Measurements from ENCODE around the gene LTBP1. TPM values are rescaled to one million over a fixed set of nuclear protein-coding genes. Genes with fewer than 3 reads are reported as not detected.
"Not testable (repeated sequence)": the region's sequence is repeated elsewhere in the genome, so short reads cannot be mapped to it uniquely, and the experiment has no call there.

LTBP1 gene
- polyA plus RNA-seq, 3 donors from 2014 or later, result 0.58 to 2.0 TPM; not detected in 1

- Mint-ChIP-seq H3K9me3 (no peaks in the 10 kb centered on the region), H3K27ac (no peak overlapping the region), H3K36me3 (no peaks in the 10 kb centered on the region), H3K4me1 (no peaks in the 10 kb centered on the region), H3K4me3 (no peak overlapping the region), H3K27me3 (ENCODE audit: low read depth in 3 of 3) (no peaks in the 10 kb centered on the region)
- peak in 2 of 3 donors; percentile 1 to 31 for DNase-seq
Measured at GRCh38 chr2:33372940-33373553, 426.3 kb downstream of the LTBP1 start.

DNA sequence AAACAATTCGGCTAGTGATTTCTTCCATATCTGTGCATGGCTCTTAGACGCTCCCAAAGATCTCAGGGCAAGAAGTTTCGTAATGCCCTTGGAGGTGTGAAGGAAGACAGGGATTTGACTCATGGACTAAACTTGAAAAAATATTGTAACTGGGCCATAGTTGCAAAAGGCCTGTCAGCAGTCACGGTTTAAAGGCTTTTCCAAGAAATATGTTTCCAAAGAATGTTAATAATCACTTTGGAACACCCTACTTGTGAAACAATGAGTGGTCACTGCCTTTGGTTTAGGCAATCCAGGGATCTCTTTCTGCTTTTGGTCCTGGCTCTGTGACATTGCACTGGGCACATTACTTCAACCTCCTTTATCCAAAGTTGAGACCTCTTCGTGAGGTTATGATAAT lies 427.2 kb downstream of the LTBP1 start:
- no peak overlapping the region for H3K27ac Mint-ChIP-seq
- no peak for DNase-seq
- H3K36me3 Mint-ChIP-seq, result no peaks in the 10 kb centered on the region
- no peaks in the 10 kb centered on the region for H3K27me3 Mint-ChIP-seq (ENCODE audit: low read depth in 3 of 3)
- H3K4me3 Mint-ChIP-seq, result no peak overlapping the region
- no peaks in the 10 kb centered on the region for H3K9me3 Mint-ChIP-seq
- no peaks in the 10 kb centered on the region for H3K4me1 Mint-ChIP-seq

DNA sequence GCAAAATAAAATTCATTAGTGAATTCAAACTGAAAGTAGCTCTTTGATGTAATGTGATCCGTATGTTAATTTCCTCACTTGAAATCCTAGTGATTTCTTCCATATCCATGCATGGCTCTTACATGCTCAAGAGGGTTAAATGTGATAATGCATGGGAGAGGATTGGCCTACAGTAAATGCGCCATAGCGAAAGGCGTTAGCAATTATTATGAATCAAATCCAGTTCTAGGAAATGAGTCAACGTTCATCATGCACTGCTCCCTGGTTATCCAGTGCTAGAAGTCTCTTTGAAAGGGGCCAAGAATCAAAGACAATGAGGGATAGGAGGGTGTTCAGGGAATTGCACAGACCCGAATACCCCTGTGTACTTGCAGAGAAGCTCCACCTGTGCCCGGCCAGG lies 428.3 kb downstream of the LTBP1 start:
- DNase-seq, result no peak
- no peak overlapping the region for H3K4me3 Mint-ChIP-seq
- no peaks in the 10 kb centered on the region for H3K4me1 Mint-ChIP-seq
- peaks cover 0 to 2% (median 0%) of the 10 kb centered on the region in 3 donors for H3K27me3 Mint-ChIP-seq (ENCODE audit: low read depth in 3 of 3)
- no peak overlapping the region for H3K27ac Mint-ChIP-seq
- no peaks in the 10 kb centered on the region for H3K9me3 Mint-ChIP-seq
- H3K36me3 Mint-ChIP-seq, result no peaks in the 10 kb centered on the region

DNA sequence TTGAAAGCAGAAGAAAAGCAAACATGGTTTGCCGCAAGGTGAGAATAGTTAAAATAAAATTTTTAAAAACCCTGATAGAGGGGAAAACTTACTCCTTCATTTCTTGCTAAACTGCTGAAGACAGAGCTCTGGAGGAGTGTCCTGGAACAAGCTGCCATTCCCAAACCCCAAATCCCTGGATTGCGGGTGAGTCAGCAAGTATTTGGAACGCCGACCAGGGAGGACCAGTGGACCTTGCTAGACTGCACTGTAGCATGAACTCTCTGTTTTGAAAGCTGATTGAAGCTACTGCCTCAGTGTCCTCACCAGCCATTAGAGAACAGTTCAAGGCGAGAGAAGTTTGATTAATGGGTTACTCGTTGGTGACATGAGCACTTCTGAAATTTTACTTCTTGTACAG lies 430.3 kb downstream of the LTBP1 start:
- Mint-ChIP-seq H3K4me1 (no peaks in the 10 kb centered on the region), H3K9me3 (no peaks in the 10 kb centered on the region), H3K27ac (peak overlapping the region in 1 of 6 donors; percentile 26), H3K27me3 (ENCODE audit: low read depth in 3 of 3) (peaks cover 0 to 2% (median 2%) of the 10 kb centered on the region in 3 donors), H3K36me3 (no peaks in the 10 kb centered on the region), H3K4me3 (no peak overlapping the region)
- no peak for DNase-seq

GRCh38 chr2:33378556-33379210 lies 431.9 kb downstream of the LTBP1 start:
- DNase-seq, result no peak
- no peaks in the 10 kb centered on the region for H3K4me1 Mint-ChIP-seq
- no peak overlapping the region for H3K4me3 Mint-ChIP-seq
- no peaks in the 10 kb centered on the region for H3K36me3 Mint-ChIP-seq
- H3K27ac Mint-ChIP-seq, result no peak overlapping the region
- H3K9me3 Mint-ChIP-seq, result no peaks in the 10 kb centered on the region
- H3K27me3 Mint-ChIP-seq (ENCODE audit: low read depth in 3 of 3), result peaks cover 0 to 3% (median 2%) of the 10 kb centered on the region in 3 donors

DNA sequence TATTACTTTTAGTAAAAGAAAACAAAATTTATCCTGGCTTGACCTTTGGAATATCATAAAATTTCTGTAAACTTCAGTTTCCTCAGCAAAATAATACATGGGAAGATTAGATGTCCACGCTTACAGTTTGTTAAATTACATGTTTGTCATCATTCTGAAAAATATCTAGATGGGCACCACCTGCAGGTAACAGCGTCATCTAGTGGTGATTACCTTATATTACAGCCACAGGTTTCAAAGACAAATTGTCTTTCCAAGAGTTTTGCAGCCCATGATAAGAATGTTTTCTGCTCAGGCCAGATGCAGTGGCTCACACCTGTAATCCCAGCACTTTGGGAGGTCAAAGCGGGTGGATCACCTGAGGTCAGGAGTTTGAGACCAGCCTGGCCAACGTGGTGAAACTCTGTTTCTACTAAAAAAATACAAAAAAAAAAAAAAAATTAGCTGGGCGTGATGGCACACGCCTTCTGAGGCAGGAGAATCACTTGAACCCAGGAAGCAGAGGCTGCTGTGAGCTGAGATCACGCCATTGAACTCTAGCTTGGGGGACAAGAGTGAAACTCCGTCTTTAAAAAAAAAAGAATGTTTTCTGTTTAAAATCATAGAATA lies 433.4 kb downstream of the LTBP1 start:
- no peak for DNase-seq
- Mint-ChIP-seq H3K36me3 (no peaks in the 10 kb centered on the region), H3K27me3 (ENCODE audit: low read depth in 3 of 3) (peaks cover 0 to 3% (median 2%) of the 10 kb centered on the region in 3 donors), H3K4me1 (no peaks in the 10 kb centered on the region), H3K9me3 (no peaks in the 10 kb centered on the region), H3K27ac (no peak overlapping the region), H3K4me3 (no peak overlapping the region)

DNA sequence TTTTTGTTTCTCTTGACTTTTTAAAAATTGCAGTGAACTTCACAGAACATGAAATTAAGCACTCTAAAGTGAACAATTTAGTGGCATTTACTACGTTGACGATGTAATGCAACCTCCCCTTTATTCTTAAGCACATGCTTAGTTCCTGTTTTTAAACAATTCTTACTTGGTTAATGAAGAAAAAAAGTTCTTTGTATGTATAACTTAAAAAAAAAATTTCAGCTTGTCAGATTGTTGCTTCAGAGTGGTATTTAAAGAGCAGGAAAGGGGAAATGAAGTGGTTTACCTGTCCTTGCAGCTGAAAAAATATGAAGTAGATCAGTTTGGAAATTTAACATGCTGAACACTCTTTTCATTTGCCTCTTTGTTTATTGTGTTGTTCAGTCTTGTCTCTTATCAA lies 434.0 kb downstream of the LTBP1 start:
- Mint-ChIP-seq H3K27me3 (ENCODE audit: low read depth in 3 of 3) (peaks cover 0 to 3% (median 2%) of the 10 kb centered on the region in 3 donors), H3K4me1 (no peaks in the 10 kb centered on the region), H3K36me3 (no peaks in the 10 kb centered on the region), H3K9me3 (no peaks in the 10 kb centered on the region), H3K4me3 (no peak overlapping the region), H3K27ac (no peak overlapping the region)
- no peak for DNase-seq

DNA sequence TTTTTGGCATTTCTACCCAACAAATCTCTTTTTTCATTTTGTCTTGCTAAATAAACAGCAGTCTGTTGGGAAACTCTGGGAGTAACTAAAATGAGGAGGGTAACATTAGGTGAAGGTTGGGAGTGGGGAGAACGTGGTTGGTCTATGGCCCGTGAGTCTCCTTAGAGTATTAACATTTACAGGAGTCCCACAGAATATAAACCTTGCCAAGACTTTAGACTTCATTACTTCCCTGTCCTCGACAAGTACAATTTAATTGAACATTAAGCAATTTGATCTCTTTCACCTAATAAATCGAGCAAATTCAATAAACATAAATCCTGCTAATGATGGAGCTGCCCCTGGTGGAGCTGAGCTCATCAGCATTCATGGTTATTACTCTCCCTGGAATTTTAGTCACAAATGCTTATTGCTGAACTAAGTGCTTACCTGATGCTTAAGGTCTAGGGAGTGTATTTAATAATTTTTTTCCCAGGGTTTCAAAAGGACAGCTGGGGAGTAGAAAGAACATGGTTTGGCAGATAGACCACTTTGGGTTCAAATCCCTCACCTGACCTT lies 434.6 kb downstream of the LTBP1 start:
- Mint-ChIP-seq H3K27me3 (ENCODE audit: low read depth in 3 of 3) (peaks cover 0 to 6% (median 2%) of the 10 kb centered on the region in 3 donors), H3K27ac (no peak overlapping the region), H3K4me3 (no peak overlapping the region), H3K36me3 (no peaks in the 10 kb centered on the region), H3K4me1 (no peaks in the 10 kb centered on the region), H3K9me3 (no peaks in the 10 kb centered on the region)
- DNase-seq, result no peak

DNA sequence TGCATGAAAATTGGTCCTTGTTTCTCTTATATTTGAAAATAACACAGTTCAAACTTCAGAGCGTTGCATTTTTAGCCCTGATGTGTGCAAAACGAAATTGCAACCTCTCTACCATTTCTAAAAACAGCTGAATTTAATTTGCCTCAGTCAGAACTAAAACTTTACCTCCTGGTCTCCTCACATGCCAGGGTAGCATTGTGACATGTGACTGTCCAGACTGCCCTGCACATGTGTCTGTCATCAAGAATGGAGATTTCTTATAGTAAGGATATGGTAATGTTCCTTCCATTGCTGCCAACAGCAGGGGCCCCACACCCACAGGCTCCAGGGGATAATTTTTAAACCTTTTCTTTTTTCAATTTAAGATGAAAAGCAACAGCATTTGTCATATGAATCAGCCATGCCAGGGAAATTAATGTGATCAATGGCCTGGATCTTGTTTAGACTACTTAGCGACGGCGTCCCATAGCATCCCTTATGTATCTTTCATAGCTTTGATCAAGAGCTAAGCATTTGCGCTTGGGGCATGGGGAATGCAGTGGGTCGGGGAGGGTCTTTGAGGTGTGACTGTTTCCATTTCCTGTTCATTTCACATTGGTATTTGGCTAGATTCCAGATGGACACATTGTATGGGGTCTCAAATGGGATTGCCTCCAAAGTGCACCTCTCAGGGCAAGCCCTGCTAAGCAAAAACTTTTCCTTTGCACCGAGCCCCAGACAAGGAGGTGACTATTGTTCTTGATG lies 437.3 kb downstream of the LTBP1 start:
- no peak for DNase-seq
- H3K4me1 Mint-ChIP-seq, result no peaks in the 10 kb centered on the region
- H3K27ac Mint-ChIP-seq, result no peak overlapping the region
- no peak overlapping the region for H3K4me3 Mint-ChIP-seq
- no peaks in the 10 kb centered on the region for H3K9me3 Mint-ChIP-seq
- no peaks in the 10 kb centered on the region for H3K36me3 Mint-ChIP-seq
- H3K27me3 Mint-ChIP-seq (ENCODE audit: low read depth in 3 of 3), result peaks cover 0 to 6% (median 4%) of the 10 kb centered on the region in 3 donors

DNA sequence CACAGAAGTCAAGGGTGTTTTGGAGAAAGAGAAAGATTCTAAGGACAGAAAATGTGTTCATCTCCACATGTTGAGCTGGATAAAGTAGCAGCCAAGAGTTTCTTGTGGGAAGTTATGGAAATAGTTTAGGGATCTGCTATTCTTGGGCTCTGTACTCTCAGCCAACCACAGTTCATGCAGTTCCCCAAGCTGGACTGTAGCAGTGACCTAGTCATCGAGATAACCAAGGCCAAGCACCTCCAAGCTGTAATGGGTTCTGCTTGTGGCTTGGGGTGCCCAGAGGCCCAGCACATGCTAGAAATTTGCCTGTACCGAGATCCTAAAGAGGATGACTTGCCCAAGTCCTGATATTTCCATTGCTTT lies 437.8 kb downstream of the LTBP1 start:
- H3K4me1 Mint-ChIP-seq, result no peaks in the 10 kb centered on the region

DNA sequence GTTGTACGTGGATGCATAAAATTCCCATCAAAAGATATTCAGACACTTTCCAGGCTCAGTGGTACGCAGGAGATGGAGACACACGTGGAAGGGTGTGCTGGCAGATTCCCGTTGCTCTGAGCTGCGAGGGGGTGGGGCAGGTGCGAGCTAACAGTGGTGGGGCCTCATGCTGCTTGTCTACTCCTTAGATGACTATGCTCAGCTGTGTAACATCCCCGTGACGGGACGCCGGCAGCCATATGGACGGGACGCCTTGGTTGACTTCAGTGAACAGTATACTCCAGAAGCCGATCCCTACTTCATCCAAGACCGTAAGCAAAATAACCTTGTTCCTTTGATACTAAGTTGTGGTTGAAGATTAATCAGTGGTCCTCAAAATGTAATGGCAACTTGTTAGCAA lies 442.2 kb downstream of the LTBP1 start:
- H3K4me1 Mint-ChIP-seq, result no peaks in the 10 kb centered on the region
- H3K4me3 Mint-ChIP-seq, result no peak overlapping the region
- no peak for DNase-seq
- H3K27me3 Mint-ChIP-seq (ENCODE audit: low read depth in 3 of 3), result peaks cover 0 to 5% (median 2%) of the 10 kb centered on the region in 3 donors
- H3K36me3 Mint-ChIP-seq, result no peaks in the 10 kb centered on the region
- H3K9me3 Mint-ChIP-seq, result no peaks in the 10 kb centered on the region
- no peak overlapping the region for H3K27ac Mint-ChIP-seq

More for the DNA sequence above, 437.8 kb downstream of the LTBP1 start:
- DNase-seq, result no peak
- peaks cover 0 to 6% (median 5%) of the 10 kb centered on the region in 3 donors for H3K27me3 Mint-ChIP-seq (ENCODE audit: low read depth in 3 of 3)
- H3K9me3 Mint-ChIP-seq, result no peaks in the 10 kb centered on the region
- no peak overlapping the region for H3K27ac Mint-ChIP-seq
- H3K36me3 Mint-ChIP-seq, result no peaks in the 10 kb centered on the region
- H3K4me3 Mint-ChIP-seq, result no peak overlapping the region

GRCh38 chr2:33389695-33390094 lies 442.9 kb downstream of the LTBP1 start:
- not testable (repeated sequence) for H3K36me3 Mint-ChIP-seq; H3K4me1 Mint-ChIP-seq; H3K9me3 Mint-ChIP-seq; DNase-seq; H3K4me3 Mint-ChIP-seq; H3K27me3 Mint-ChIP-seq (ENCODE audit: low read depth in 3 of 3); H3K27ac Mint-ChIP-seq

DNA sequence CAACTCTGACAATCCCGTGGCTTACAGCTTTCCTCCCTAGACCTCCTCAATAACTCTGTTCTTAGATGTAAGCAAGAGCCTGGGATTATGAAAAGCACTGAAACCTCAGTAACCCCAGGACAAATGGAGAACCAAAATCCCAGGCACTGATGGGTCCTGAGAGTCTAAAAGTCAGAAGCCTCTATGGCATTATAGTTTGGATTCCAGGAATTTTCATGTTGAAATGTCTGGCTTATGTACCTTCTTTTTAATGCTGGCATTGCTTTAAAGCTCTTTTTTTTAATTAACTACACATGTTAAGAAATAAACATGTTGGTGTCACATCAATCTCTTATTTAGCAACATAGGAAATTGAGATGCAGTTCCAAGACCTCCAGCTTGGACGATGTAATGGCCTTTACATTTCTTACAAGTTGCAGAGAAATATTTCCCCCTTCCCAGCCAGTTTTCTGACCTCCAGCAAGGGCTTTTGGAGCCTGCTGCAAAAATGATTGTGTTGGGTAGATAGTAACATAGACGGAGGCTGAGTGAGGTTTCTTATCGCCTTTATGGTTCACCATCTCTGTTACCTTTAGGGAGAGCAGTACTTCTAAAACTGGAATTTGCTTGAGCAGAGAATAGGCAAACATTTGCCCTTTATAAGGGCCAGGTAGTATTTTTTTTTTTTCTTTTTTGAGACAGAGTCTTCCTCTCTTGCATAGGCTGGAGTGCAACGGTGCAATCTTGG lies 444.9 kb downstream of the LTBP1 start:
- H3K4me3 Mint-ChIP-seq, result no peak overlapping the region
- H3K9me3 Mint-ChIP-seq, result no peaks in the 10 kb centered on the region
- DNase-seq, result no peak
- H3K4me1 Mint-ChIP-seq, result no peaks in the 10 kb centered on the region
- no peaks in the 10 kb centered on the region for H3K36me3 Mint-ChIP-seq
- no peak overlapping the region for H3K27ac Mint-ChIP-seq
- H3K27me3 Mint-ChIP-seq (ENCODE audit: low read depth in 3 of 3), result peaks cover 0 to 5% (median 1%) of the 10 kb centered on the region in 3 donors

Data from immature natural killer cell (primary cell).